SU-DHL-6 (cell line): Measurements from ENCODE around the gene PINK1.

Source experiments
- H2AFZ ChIP-seq: fragments of 200-600 bp; sonication (generic); 2 replicates; pipeline ENCODE4 v1.6.1; 2014; ENCODE audit warnings: low read depth, mild to moderate bottlenecking, moderate library complexity, mixed read lengths, antibody characterized with exemption, low read length; ENCODE audit not compliant: severe bottlenecking
- H3F3A ChIP-seq: fragments of 200-600 bp; shearing (Covaris generic); 2 replicates; pipeline ENCODE4 v1.6.0; 2016; ENCODE audit warnings: antibody characterized with exemption, mild to moderate bottlenecking; ENCODE audit not compliant: insufficient read depth
- H3K27ac ChIP-seq: fragments of 200-600 bp; sonication (generic); 2 replicates; pipeline ENCODE4 v1.5.1; 2016; ENCODE audit warnings: low read depth, mild to moderate bottlenecking, low read length, moderate library complexity, mixed read lengths
- H3K27me3 ChIP-seq: fragments of 200-600 bp; sonication (generic), shearing (Covaris generic); 2 replicates; pipeline ENCODE4 v1.6.0; 2014; ENCODE audit warnings: mild to moderate bottlenecking, low read length
- H3K36me3 ChIP-seq: fragments of 200-600 bp; sonication (generic); 2 replicates; pipeline ENCODE4 v1.6.1; 2014; ENCODE audit warnings: mild to moderate bottlenecking, low read length, mixed read lengths
- H3K4me2 ChIP-seq: fragments of 300-600, 200-600 bp; shearing (Covaris generic), sonication (generic); 2 replicates; pipeline ENCODE4 v1.6.0; 2014; ENCODE audit warnings: low read length, low read depth, mild to moderate bottlenecking; ENCODE audit not compliant: poor library complexity, severe bottlenecking
- H3K4me3 ChIP-seq: fragments of 200-600 bp; sonication (generic); 2 replicates; pipeline ENCODE4 v1.5.1; 2014; ENCODE audit warnings: antibody characterized with exemption, low read length, mild to moderate bottlenecking, mixed read lengths; ENCODE audit not compliant: insufficient read depth, poor library complexity, severe bottlenecking
- H3K79me2 ChIP-seq: fragments of 200-600 bp; sonication (generic); 2 replicates; pipeline ENCODE4 v1.6.1; 2014; ENCODE audit warnings: mild to moderate bottlenecking, low read length, moderate library complexity; ENCODE audit not compliant: insufficient read depth
- H3K9ac ChIP-seq: fragments of 200-600 bp; sonication (generic); 2 replicates; pipeline ENCODE4 v1.7.0; 2014; ENCODE audit warnings: mild to moderate bottlenecking, low read length
- H3K9me2 ChIP-seq: fragments of 200-600 bp; sonication (generic); replicated peaks from 2 replicates; pipeline ENCODE4 v1.6.1; 2014; ENCODE audit warnings: low read length; ENCODE audit not compliant: insufficient read depth
- H3K9me3 ChIP-seq: fragments of 200-600 bp; sonication (generic); 2 replicates; pipeline ENCODE4 v1.6.1; 2014; ENCODE audit warnings: low read length, mixed read lengths; ENCODE audit not compliant: insufficient read depth
- H4K20me1 ChIP-seq: fragments of 200-600 bp; sonication (generic); 2 replicates; pipeline ENCODE4 v1.6.1; 2014; ENCODE audit warnings: low read depth, mild to moderate bottlenecking, antibody characterized with exemption, low read length, moderate library complexity, mixed read lengths
- EZH2phosphoT487 ChIP-seq: fragments of 200-600 bp; sonication (generic), shearing (Covaris generic); conservative IDR thresholded peaks from 2 replicates; pipeline ENCODE4 v1.6.1; 2018; ENCODE audit warnings: mild to moderate bottlenecking, antibody characterized with exemption, low read length, moderate library complexity, mixed read lengths
- TF ChIP-seq, protein P1 (sequence below): fragments of 200-600 bp; sonication (generic); IDR thresholded peaks from one replicate; pipeline ENCODE4 v1.5.1; 2017; ENCODE audit warnings: antibody characterized with exemption, mild to moderate bottlenecking, low read length, moderate library complexity; ENCODE audit not compliant: insufficient read depth, poor library complexity, severe bottlenecking

PINK1 gene

DNA sequence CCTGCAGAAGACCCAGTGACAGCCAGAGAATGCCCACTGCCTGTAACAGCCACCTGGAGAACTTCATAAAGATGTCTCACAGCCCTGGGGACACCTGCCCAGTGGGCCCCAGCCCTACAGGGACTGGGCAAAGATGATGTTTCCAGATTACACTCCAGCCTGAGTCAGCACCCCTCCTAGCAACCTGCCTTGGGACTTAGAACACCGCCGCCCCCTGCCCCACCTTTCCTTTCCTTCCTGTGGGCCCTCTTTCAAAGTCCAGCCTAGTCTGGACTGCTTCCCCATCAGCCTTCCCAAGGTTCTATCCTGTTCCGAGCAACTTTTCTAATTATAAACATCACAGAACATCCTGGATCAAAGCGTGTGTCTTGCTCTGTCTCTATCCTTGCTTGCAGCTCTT is 14.7 kb upstream of the PINK1 start:
- H3K4me3 ChIP-seq = no peak overlapping the region
- no peaks in the 10 kb centered on the region for H3K79me2 ChIP-seq
- H3K9me2 ChIP-seq = no peaks in the 10 kb centered on the region
- H3K27me3 ChIP-seq = no peaks in the 10 kb centered on the region
- H3K9ac ChIP-seq = no peak overlapping the region
- no peaks in the 10 kb centered on the region for H3K36me3 ChIP-seq
- H3K27ac ChIP-seq = no peak overlapping the region
- no peak for TF ChIP-seq EZH2phosphoT487
- TF ChIP-seq, protein P1, sequence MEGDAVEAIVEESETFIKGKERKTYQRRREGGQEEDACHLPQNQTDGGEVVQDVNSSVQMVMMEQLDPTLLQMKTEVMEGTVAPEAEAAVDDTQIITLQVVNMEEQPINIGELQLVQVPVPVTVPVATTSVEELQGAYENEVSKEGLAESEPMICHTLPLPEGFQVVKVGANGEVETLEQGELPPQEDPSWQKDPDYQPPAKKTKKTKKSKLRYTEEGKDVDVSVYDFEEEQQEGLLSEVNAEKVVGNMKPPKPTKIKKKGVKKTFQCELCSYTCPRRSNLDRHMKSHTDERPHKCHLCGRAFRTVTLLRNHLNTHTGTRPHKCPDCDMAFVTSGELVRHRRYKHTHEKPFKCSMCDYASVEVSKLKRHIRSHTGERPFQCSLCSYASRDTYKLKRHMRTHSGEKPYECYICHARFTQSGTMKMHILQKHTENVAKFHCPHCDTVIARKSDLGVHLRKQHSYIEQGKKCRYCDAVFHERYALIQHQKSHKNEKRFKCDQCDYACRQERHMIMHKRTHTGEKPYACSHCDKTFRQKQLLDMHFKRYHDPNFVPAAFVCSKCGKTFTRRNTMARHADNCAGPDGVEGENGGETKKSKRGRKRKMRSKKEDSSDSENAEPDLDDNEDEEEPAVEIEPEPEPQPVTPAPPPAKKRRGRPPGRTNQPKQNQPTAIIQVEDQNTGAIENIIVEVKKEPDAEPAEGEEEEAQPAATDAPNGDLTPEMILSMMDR = no peak
- no peaks in the 10 kb centered on the region for H3F3A ChIP-seq
- H4K20me1 ChIP-seq = no peaks in the 10 kb centered on the region
- H2AFZ ChIP-seq = no peak overlapping the region
- H3K4me2 ChIP-seq = no peak overlapping the region
- no peaks in the 10 kb centered on the region for H3K9me3 ChIP-seq

DNA sequence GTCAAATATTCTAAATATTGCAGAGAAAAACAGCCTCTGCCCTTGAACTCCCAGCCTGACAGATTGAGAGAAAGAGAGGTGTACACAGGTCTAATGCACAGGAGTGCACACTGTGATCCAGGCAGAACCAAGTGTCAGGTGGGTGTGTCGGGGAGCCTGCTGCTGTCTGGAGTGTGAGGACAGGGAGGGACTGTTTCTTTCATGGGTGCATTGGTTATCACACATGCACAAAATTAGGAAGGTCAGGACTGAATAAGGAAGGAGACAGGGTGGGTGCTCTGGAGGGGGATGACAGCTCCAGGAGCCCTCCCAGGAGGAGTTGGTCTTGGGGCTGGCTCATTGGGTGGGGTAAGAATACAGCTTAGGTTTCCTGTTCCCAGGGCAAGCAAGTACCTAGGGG is 13.3 kb upstream of the PINK1 start:
- Histone ChIP-seq H3K4me3 (no peak overlapping the region), H3K9ac (no peak overlapping the region), H3K27me3 (no peaks in the 10 kb centered on the region), H3K36me3 (no peaks in the 10 kb centered on the region), H4K20me1 (no peaks in the 10 kb centered on the region), H3K9me2 (no peaks in the 10 kb centered on the region), H3F3A (no peaks in the 10 kb centered on the region), H3K27ac (no peak overlapping the region), H3K4me2 (no peak overlapping the region), H3K9me3 (no peaks in the 10 kb centered on the region), H3K79me2 (no peaks in the 10 kb centered on the region), H2AFZ (no peak overlapping the region)
- TF ChIP-seq EZH2phosphoT487 = no peak
- TF ChIP-seq, protein P1 = no peak

DNA sequence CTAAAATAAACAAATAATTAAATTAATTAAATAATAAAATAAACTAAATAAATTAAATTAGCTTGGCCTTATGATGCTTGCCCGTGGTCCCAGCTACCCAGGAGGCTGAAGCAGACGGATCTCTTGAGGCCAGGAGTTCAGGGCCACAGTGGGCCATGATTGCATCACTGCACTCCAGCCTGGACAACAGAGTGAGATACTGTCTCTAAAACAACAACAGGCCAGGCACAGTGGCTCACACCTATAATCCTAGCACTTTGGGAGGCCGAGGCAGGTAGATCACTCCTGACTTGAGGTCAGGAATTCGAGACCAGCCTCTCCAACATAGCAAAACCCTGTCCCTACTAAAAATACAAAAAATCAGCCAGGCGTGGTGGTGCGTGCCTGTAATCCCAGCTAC is 12.2 kb upstream of the PINK1 start:
- TF ChIP-seq, protein P1 = no peak
- TF ChIP-seq EZH2phosphoT487 = no peak
- H3K79me2 ChIP-seq = no peaks in the 10 kb centered on the region

DNA sequence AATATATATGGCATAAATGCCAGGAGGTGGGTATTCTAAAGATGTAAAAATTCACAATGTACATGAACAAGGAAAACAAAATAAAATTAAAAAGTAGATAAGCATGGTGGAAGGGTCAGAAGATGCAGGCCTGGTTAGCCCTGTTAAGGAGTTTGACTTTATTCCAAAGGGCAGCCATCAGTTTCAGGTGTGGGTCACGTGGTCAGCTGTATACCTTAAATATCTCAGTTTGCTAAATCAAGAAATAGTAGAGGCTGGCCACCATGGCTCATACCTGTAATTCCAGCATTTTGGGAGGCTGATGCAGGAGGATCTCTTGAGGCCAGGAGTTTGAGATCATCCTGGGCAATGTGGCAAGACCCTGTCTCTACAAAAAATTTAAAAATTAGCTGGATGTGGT is 8.5 kb upstream of the PINK1 start:
- H3K4me3 ChIP-seq = no peak overlapping the region
- no peaks in the 10 kb centered on the region for H4K20me1 ChIP-seq
- H3K9me3 ChIP-seq = no peaks in the 10 kb centered on the region
- TF ChIP-seq EZH2phosphoT487 = no peak
- TF ChIP-seq, protein P1 = no peak
- H3K9me2 ChIP-seq = no peaks in the 10 kb centered on the region
- H3F3A ChIP-seq = no peaks in the 10 kb centered on the region
- no peak overlapping the region for H3K9ac ChIP-seq
- no peak overlapping the region for H2AFZ ChIP-seq
- no peak overlapping the region for H3K27ac ChIP-seq
- no peak overlapping the region for H3K4me2 ChIP-seq
- no peaks in the 10 kb centered on the region for H3K27me3 ChIP-seq
- no peaks in the 10 kb centered on the region for H3K79me2 ChIP-seq
- H3K36me3 ChIP-seq = no peaks in the 10 kb centered on the region

More for the DNA sequence above, 12.2 kb upstream of the PINK1 start:
- no peak overlapping the region for H3K27ac ChIP-seq
- no peaks in the 10 kb centered on the region for H3F3A ChIP-seq
- H3K9ac ChIP-seq = no peak overlapping the region
- H3K9me3 ChIP-seq = no peaks in the 10 kb centered on the region
- no peaks in the 10 kb centered on the region for H4K20me1 ChIP-seq
- no peak overlapping the region for H3K4me2 ChIP-seq
- H3K9me2 ChIP-seq = no peaks in the 10 kb centered on the region
- no peak overlapping the region for H3K4me3 ChIP-seq
- no peaks in the 10 kb centered on the region for H3K27me3 ChIP-seq
- no peak overlapping the region for H2AFZ ChIP-seq
- no peaks in the 10 kb centered on the region for H3K36me3 ChIP-seq
